ENCODE data around the gene TRIM71.

GRCh38 chr3:32861681-32862080 lies 43.9 kb downstream of the TRIM71 start:
- TF ChIP-seq CTCF (IDR thresholded peaks at IDR 0.05) (no peak), POLR2A (IDR thresholded peaks at IDR 0.05) (no peak)

Data from Peyer's patch (tissue), 4 donors.